SK-N-SH (cell line): Measurements from ENCODE around the gene C16orf74.

Experiments used
- CTCF ChIP-seq: fragments of 200-600 bp; sonication (generic); IDR thresholded peaks from 2 replicates; pipeline ENCODE4 v1.6.1; 2017; ENCODE audit warnings: antibody characterized with exemption, mild to moderate bottlenecking, moderate library complexity
- EP300 ChIP-seq, 2 experiments: IDR thresholded peaks; 2 replicates each; pipeline versions ENCODE4 v1.4.0 to v1.6.1; 2012; ENCODE audit warnings: borderline replicate concordance in 1 of 2, low read depth in 1 of 2, low read length in 1 of 2
- EZH2phosphoT487 ChIP-seq: fragments of 200-600 bp; sonication (generic); IDR thresholded peaks from 2 replicates; pipeline ENCODE4 v1.6.1; 2017; ENCODE audit warnings: low read depth, mixed run types, mild to moderate bottlenecking, antibody characterized with exemption, moderate library complexity, borderline replicate concordance
- GATA2 ChIP-seq: sonication (generic); formaldehyde crosslinking; IDR thresholded peaks from 2 replicates; pipeline ENCODE4 v1.5.0; 2020; ENCODE audit warnings: mild to moderate bottlenecking, missing genetic modification reagents
- JUND ChIP-seq: IDR thresholded peaks from 2 replicates; pipeline ENCODE4 v1.4.0; 2012
- REST ChIP-seq: IDR thresholded peaks from 2 replicates; pipeline ENCODE4 v1.6.1; 2012; ENCODE audit warnings: mild to moderate bottlenecking, low read depth, low read length, moderate library complexity
- TAF1 ChIP-seq: IDR thresholded peaks from 2 replicates; pipeline ENCODE4 v1.6.1; 2012; ENCODE audit warnings: low read depth, mild to moderate bottlenecking, low read length, moderate library complexity, borderline replicate concordance
- ZBTB33 ChIP-seq: IDR thresholded peaks from 2 replicates; pipeline ENCODE4 v1.4.0; 2012; ENCODE audit warnings: low read depth, borderline replicate concordance

GRCh38 chr16:85688586-85689284, 62.2 kb downstream of the C16orf74 start, which contains the start of gene GINS2:
- TF ChIP-seq CTCF, result no peak
- no peak for TF ChIP-seq JUND
- no peak for TF ChIP-seq EP300 (IDR thresholded peaks at IDR 0.05; ENCODE audit: borderline replicate concordance in 1 of 2, low read depth in 1 of 2, low read length in 1 of 2)
- TF ChIP-seq EZH2phosphoT487, result no peak
- TF ChIP-seq REST, result no peak
- TF ChIP-seq TAF1, result peak; percentile 12; the same call in 1 of the 2 replicates
- TF ChIP-seq ZBTB33, result no peak
- TF ChIP-seq GATA2 (CRISPR knock-in tag), result no peak
